ENCODE measurements around the gene FOXE3. TPM values are rescaled to one million over a fixed set of nuclear protein-coding genes. Genes with fewer than 3 reads are reported as not detected.

The FOXE3 gene
- total RNA-seq, 1 experiment from 2014 or later = 0.15 TPM

DNA sequence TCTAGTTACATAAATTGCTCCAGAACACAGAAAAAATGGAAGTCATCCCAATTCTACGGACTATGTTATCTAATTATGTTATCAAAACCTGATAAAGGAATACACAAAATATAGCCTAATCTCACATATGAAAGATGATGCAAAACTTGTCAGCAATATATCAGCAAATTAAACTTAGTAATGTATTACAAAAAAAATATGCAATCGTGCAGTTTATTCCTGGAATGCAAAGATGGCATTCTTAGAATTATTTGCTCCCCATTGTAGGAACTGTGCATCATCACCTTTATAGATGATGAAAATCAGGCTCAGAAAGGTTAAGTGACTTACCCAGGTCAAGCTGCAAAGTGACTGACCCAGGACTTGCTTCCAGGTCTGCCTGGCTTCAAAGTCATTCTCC lies 7.8 kb downstream of the FOXE3 start:
- H3K79me1 ChIP-seq (ENCODE audit: insufficient read depth, low read depth, low read length, poor library complexity, severe bottlenecking) = no peaks in the 10 kb centered on the region
- no peak overlapping the region for H2BK20ac ChIP-seq (ENCODE audit: low read depth, low read length, poor library complexity, severe bottlenecking)
- H4K20me1 ChIP-seq (ENCODE audit: control insufficient read depth, insufficient read depth, insufficient read length) = no peaks in the 10 kb centered on the region
- no peaks in the 10 kb centered on the region for H3K36me3 Mint-ChIP-seq (ENCODE audit: insufficient read depth in 1 of 3, low read depth in 3 of 3)
- peak overlapping the region in 1 of 2 experiments; percentile 37; a peak in 1 of 5 replicates for H3K4me3 Mint-ChIP-seq
- H3K27me3 ChIP-seq (ENCODE audit: insufficient read depth, low read length) = peaks cover 32% of the 10 kb centered on the region
- H3K9me3 ChIP-seq (ENCODE audit: control insufficient read depth, low read depth, low read length) = no peaks in the 10 kb centered on the region
- no peak overlapping the region for H3K9ac ChIP-seq (ENCODE audit: extremely low read depth, insufficient read length, low read length)
- H3K23ac ChIP-seq (ENCODE audit: insufficient read length, low read depth, low read length) = no peak overlapping the region
- H3K27ac ChIP-seq (ENCODE audit: insufficient read length, low read depth, low read length) = no peak overlapping the region
- no peak overlapping the region for H4K5ac ChIP-seq (ENCODE audit: insufficient read length, low read depth, low read length)
- no peak overlapping the region for H3K18ac ChIP-seq (ENCODE audit: insufficient read length, low read depth, low read length)
- no peak overlapping the region for H3K4ac ChIP-seq (ENCODE audit: low read depth, low read length)
- no peaks in the 10 kb centered on the region for H3K23me2 ChIP-seq (ENCODE audit: insufficient read length, low read depth, low read length, poor library complexity, severe bottlenecking)
- H3K4me1 ChIP-seq (ENCODE audit: insufficient read depth, low read length) = peaks cover 1% of the 10 kb centered on the region; the same call in 1 of the 2 replicates
- H4K8ac ChIP-seq (replicated peaks; ENCODE audit: insufficient read length, low read depth, low read length) = no peak overlapping the region
- peak overlapping the region; percentile 24 for H3K4me2 ChIP-seq (ENCODE audit: insufficient read depth, insufficient read length, low read length)
- H3K14ac ChIP-seq (ENCODE audit: insufficient read depth, low read length) = no peak overlapping the region
- H2AFZ ChIP-seq (ENCODE audit: low read length) = no peak overlapping the region
- H3K4me1 Mint-ChIP-seq = peaks cover 10 to 12% of the 10 kb centered on the region in 2 experiments
- H3K27me3 Mint-ChIP-seq (ENCODE audit: low read depth) = peaks cover 97% of the 10 kb centered on the region
- no peak overlapping the region for H4K91ac ChIP-seq (ENCODE audit: insufficient read length, low read depth, low read length)
- no peaks in the 10 kb centered on the region for H3K79me2 ChIP-seq (ENCODE audit: insufficient read depth, low read length)
- DNase-seq = no peak
- no CpG with 5 or more reads among the region's 2 CpGs for WGBS (ENCODE audit: extremely low coverage, insufficient read length, low lambda C conversion rate)
- no peak overlapping the region for H3K27ac Mint-ChIP-seq
- TF ChIP-seq, protein P1, sequence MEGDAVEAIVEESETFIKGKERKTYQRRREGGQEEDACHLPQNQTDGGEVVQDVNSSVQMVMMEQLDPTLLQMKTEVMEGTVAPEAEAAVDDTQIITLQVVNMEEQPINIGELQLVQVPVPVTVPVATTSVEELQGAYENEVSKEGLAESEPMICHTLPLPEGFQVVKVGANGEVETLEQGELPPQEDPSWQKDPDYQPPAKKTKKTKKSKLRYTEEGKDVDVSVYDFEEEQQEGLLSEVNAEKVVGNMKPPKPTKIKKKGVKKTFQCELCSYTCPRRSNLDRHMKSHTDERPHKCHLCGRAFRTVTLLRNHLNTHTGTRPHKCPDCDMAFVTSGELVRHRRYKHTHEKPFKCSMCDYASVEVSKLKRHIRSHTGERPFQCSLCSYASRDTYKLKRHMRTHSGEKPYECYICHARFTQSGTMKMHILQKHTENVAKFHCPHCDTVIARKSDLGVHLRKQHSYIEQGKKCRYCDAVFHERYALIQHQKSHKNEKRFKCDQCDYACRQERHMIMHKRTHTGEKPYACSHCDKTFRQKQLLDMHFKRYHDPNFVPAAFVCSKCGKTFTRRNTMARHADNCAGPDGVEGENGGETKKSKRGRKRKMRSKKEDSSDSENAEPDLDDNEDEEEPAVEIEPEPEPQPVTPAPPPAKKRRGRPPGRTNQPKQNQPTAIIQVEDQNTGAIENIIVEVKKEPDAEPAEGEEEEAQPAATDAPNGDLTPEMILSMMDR (conservative IDR thresholded peaks at IDR 0.05) = no peak
- H3K56ac ChIP-seq (ENCODE audit: insufficient read length, low read depth, low read length) = no peak overlapping the region
- H3T11ph ChIP-seq (ENCODE audit: low read length) = no peak overlapping the region
- no peak overlapping the region for H2AK5ac ChIP-seq (ENCODE audit: insufficient read length, low read length)
- no peak overlapping the region for H2BK15ac ChIP-seq (ENCODE audit: low read depth, low read length)
- H2BK12ac ChIP-seq (ENCODE audit: insufficient read length, low read depth, low read length) = no peak overlapping the region
- no peak overlapping the region for H2BK120ac ChIP-seq (ENCODE audit: low read depth, low read length, poor library complexity, severe bottlenecking)
- H3K9me3 Mint-ChIP-seq = peaks cover 0 to 3% of the 10 kb centered on the region in 2 experiments; a peak in 1 of 5 replicates
- no peak overlapping the region for H2BK5ac ChIP-seq (ENCODE audit: insufficient read length, low read length)
